Adrenal gland (tissue), 12 donors: Measurements from ENCODE around the gene SDK1. TPM values are rescaled to one million over a fixed set of nuclear protein-coding genes. Genes with fewer than 3 reads are reported as not detected.

Experiments
- DNase-seq, 7 donors: peaks; one replicate each; pipeline ENCODE4 v3.0.0-alpha.2; 2019 to 2020
- H3K27ac ChIP-seq, 5 donors: fragments of 200-600 bp; sonication (generic) in 4 of 5; 1 replicate in 3 of 5; 2 replicates in 2 of 5; pipeline versions ENCODE4 v1.5.1 to v1.8.0; 2016 to 2020; ENCODE audit warnings: mild to moderate bottlenecking in 1 of 5
- H3K27me3 ChIP-seq: fragments of 200-600 bp; 2 replicates; pipeline ENCODE4 v1.8.0; 2021
- H3K36me3 ChIP-seq, 2 donors: fragments of 200-600 bp; replicated peaks in 1 of 2; 1 replicate in 1 of 2; 2 replicates in 1 of 2; pipeline versions ENCODE4 v1.5.1 to v1.8.0; 2018 to 2022
- H3K4me1 ChIP-seq, 2 donors: fragments of 200-600 bp; replicated peaks in 1 of 2; 1 replicate in 1 of 2; 2 replicates in 1 of 2; pipeline versions ENCODE4 v1.5.1 to v1.8.0; 2018 to 2021
- H3K4me3 ChIP-seq, 4 donors: fragments of 200-600 bp; sonication (generic) in 3 of 4; one replicate each; pipeline ENCODE4 v1.5.1; 2016 to 2018
- H3K9me3 ChIP-seq, 3 donors: fragments of 200-600 bp; sonication (generic) in 1 of 3; replicated peaks in 1 of 3; 1 replicate in 2 of 3; 2 replicates in 1 of 3; pipeline versions ENCODE4 v1.5.1 to v1.8.0; 2016 to 2021
- CTCF ChIP-seq, 6 experiments: fragments of 450-650 bp in 4 of 6; fragments of 200-600 bp in 2 of 6; sonication (generic) in 1 of 6; IDR thresholded peaks; 1 replicate in 5 of 6; 2 replicates in 1 of 6; pipeline versions ENCODE4 v1.5.1 to v1.8.0; 2016 to 2021; ENCODE audit warnings: antibody characterized with exemption in 6 of 6, mild to moderate bottlenecking in 2 of 6, moderate library complexity in 1 of 6
- POLR2A ChIP-seq, 2 donors: fragments of 450-650 bp; IDR thresholded peaks; one replicate each; pipeline ENCODE4 v1.6.1; 2017; ENCODE audit warnings: antibody characterized with exemption in 2 of 2, mild to moderate bottlenecking in 2 of 2, moderate library complexity in 1 of 2
- WGBS, 4 donors: extraction: QIAGEN DNeasy Blood & Tissue Kit in 2 of 4; methylation state at CpG; one replicate each; pipeline versions ENCODE4 v1.1.5 to v1.1.7; 2013 to 2017; 5-methylcytosine and 5-hydroxymethylcytosine counted together
- intact Hi-C, 2 donors: fragments of 100-400 bp; cut with DNase I; formaldehyde crosslinking; loops; one replicate each; pipeline versions ENCODE4 v1.14.1 to v1.15.0; 2022 to 2023
- polyA plus RNA-seq, 3 donors: library from polyadenylated mRNA; stranded (reverse); fragments of 200-250 nt in 2 of 3; fragments of 350-450 nt in 1 of 3; fragmentation: Illumina TruSeq in 1 of 3; extraction: RNeasy Lipid Tissue Mini Kit (QIAGEN cat#74804) in 1 of 3; gene quantifications; one replicate each; pipeline ENCODE4 v1.2.3, GENCODE V29; 2013 to 2014
- total RNA-seq, 9 donors: library from RNA; depleted of rRNA in 4 of 9; stranded (reverse); fragments of >200 nt in 4 of 9; fragments of 120-200 nt in 1 of 9; fragmentation: NEBNext Ultra II Directional in 1 of 9; extraction: Animal tissue kit (Norgen Biotek cat#: 25700) in 1 of 9; gene quantifications; one replicate each; pipeline versions ENCODE4 v1.1.0 to v1.2.4, GENCODE V29; 2013 to 2023
- donor health status: healthy with polysubstance abuse.
- donor health status: Bipolar disorder and iron deficiency.
- donor health status: DM: yes; HTN: yes; CAD: no.
- donor health status: DM: no; HTN: no; CAD: no.
- donor health status: DM: no; HTN: no; CAD: no.
- donor health status: DM: yes; HTN: yes; CAD: no.

Gene SDK1
- total and polyA plus RNA-seq, 12 donors, result 0.50 to 3.6 (median 1.5) TPM

GRCh38 chr7:4211261-4211660 is 910.2 kb downstream of the SDK1 start:
- H3K27me3 ChIP-seq, result no peaks in the 10 kb centered on the region
- intact Hi-C loops, result no loop called here
- H3K27ac ChIP-seq, result no peak overlapping the region
- no peaks in the 10 kb centered on the region for H3K9me3 ChIP-seq
- no peaks in the 10 kb centered on the region for H3K4me1 ChIP-seq
- no peak overlapping the region for H3K4me3 ChIP-seq
- TF ChIP-seq CTCF (IDR thresholded peaks at IDR 0.05) (no peak), POLR2A (IDR thresholded peaks at IDR 0.05) (no peak)
- H3K36me3 ChIP-seq, result no peaks in the 10 kb centered on the region
- WGBS, 4 donors, result 84 to 90% (median 87%) methylated on average over 11 of the region's 11 CpGs
- no peak for DNase-seq

GRCh38 chr7:4212376-4212775 is 911.3 kb downstream of the SDK1 start:
- 80 to 88% (median 82%) methylated on average over 12 of the region's 12 CpGs for WGBS, 4 donors
- Histone ChIP-seq H3K4me3 (no peak overlapping the region), H3K27me3 (no peaks in the 10 kb centered on the region), H3K4me1 (no peaks in the 10 kb centered on the region), H3K36me3 (no peaks in the 10 kb centered on the region), H3K27ac (no peak overlapping the region), H3K9me3 (no peaks in the 10 kb centered on the region)
- DNase-seq, result no peak
- no peak for TF ChIP-seq POLR2A (IDR thresholded peaks at IDR 0.05)
- no peak for TF ChIP-seq CTCF (IDR thresholded peaks at IDR 0.05)
- intact Hi-C loops, result no loop called here

- no peak for TF ChIP-seq CTCF (IDR thresholded peaks at IDR 0.05)
- no peak for TF ChIP-seq POLR2A (IDR thresholded peaks at IDR 0.05)
- no peaks in the 10 kb centered on the region for H3K36me3 ChIP-seq
- no peak overlapping the region for H3K4me3 ChIP-seq
- no peaks in the 10 kb centered on the region for H3K27me3 ChIP-seq
- DNase-seq, result no peak
- intact Hi-C loops, result no loop called here
- H3K4me1 ChIP-seq, result no peaks in the 10 kb centered on the region
- no peaks in the 10 kb centered on the region for H3K9me3 ChIP-seq
- 82 to 89% (median 85%) methylated on average over 18 to 32 of the region's 32 CpGs for WGBS, 4 donors
- H3K27ac ChIP-seq, result no peak overlapping the region
These were observed 913.5 kb downstream of the SDK1 start for GRCh38 chr7:4214291-4215155.

- Histone ChIP-seq H3K36me3 (no peaks in the 10 kb centered on the region), H3K4me3 (no peak overlapping the region), H3K9me3 (no peaks in the 10 kb centered on the region), H3K4me1 (no peaks in the 10 kb centered on the region), H3K27me3 (no peaks in the 10 kb centered on the region), H3K27ac (no peak overlapping the region)
- intact Hi-C loops, result no loop called here
- TF ChIP-seq POLR2A (IDR thresholded peaks at IDR 0.05), result no peak
- TF ChIP-seq CTCF (IDR thresholded peaks at IDR 0.05), result no peak
- WGBS, 4 donors, result 90 to 92% (median 92%) methylated on average over 16 to 19 of the region's 19 CpGs
- no peak for DNase-seq
These were observed 914.2 kb downstream of the SDK1 start for GRCh38 chr7:4215176-4215720.
